HepG2 (cell line): ENCODE measurements around the gene OR4K2. TPM values are rescaled to one million over a fixed set of nuclear protein-coding genes. Genes with fewer than 3 reads are reported as not detected.

Experiments used
- ATAC-seq: fragments of 200-7000 bp; cut with Tn5 transposase; 3 replicates; pipeline ENCODE4 v1.9.1; 2020; ENCODE audit warnings: mild to moderate bottlenecking, moderate library complexity
- BruUV-seq: library from RNA; stranded (reverse); fragments of 400-500 nt; replicated peaks from 2 replicates; lab custom pipeline; 2021; lab: Mats Ljungman, UMichigan
- CTCF ChIA-PET: fragments of 300-600 bp; formaldehyde crosslinking; extraction: SDS; loops from one replicate; lab custom pipeline; 2021; ENCODE audit warnings: low total read pairs, inconsistent platforms, low intra/inter-chr PET ratio; lab: Yijun Ruan, JAX
- POLR2A ChIA-PET: fragments of 350-600 bp; sonication (Branson Sonifier 250); formaldehyde crosslinking; loops from one replicate; lab custom pipeline; 2020; ENCODE audit warnings: antibody characterized with exemption, inconsistent platforms; lab: Yijun Ruan, JAX
- DNase-seq: peaks from one replicate; pipeline ENCODE4 v3.0.0-alpha.2; 2015; ENCODE audit warnings: low spot score
- FAIRE-seq: peaks from 3 replicates; lab custom pipeline; 2011; peaks lifted over from hg19 to GRCh38; lab: Jason Lieb, UNC
- H2AFZ ChIP-seq: one replicate; pipeline ENCODE4 v1.6.1; 2011; ENCODE audit warnings: low read length, inconsistent platforms
- H3K27ac ChIP-seq: fragments of 300-600 bp; 3 replicates; pipeline ENCODE4 v1.8.0; 2011; ENCODE audit warnings: mixed run types, mild to moderate bottlenecking, mixed read lengths, low read length, inconsistent platforms; ENCODE audit not compliant: insufficient read depth; ENCODE audit errors: extremely low read length
- H3K27me3 ChIP-seq, 2 experiments: fragments of 200-600 bp in 1 of 2; 2 replicates in 1 of 2; 3 replicates in 1 of 2; pipeline versions ENCODE4 v1.6.0 to v1.8.0; 2011; ENCODE audit warnings: low read length in 2 of 2, mild to moderate bottlenecking in 2 of 2, moderate library complexity in 2 of 2, inconsistent platforms in 1 of 2; ENCODE audit not compliant: insufficient read depth in 2 of 2, control insufficient read depth in 1 of 2
- H3K36me3 ChIP-seq, 2 experiments: fragments of 200-600 bp in 1 of 2; replicated peaks in 1 of 2; 2 replicates in 1 of 2; 3 replicates in 1 of 2; pipeline versions ENCODE4 v1.5.1 to v1.8.0; 2011; ENCODE audit warnings: low read length in 2 of 2, inconsistent platforms in 1 of 2; ENCODE audit not compliant: insufficient read depth in 2 of 2, control insufficient read depth in 1 of 2
- H3K4me1 ChIP-seq: 2 replicates; pipeline ENCODE4 v1.5.1; 2012; ENCODE audit warnings: low read length, inconsistent platforms; ENCODE audit not compliant: insufficient read depth
- H3K4me2 ChIP-seq: 2 replicates; pipeline ENCODE4 v1.6.0; 2011; ENCODE audit warnings: low read depth, low read length, inconsistent platforms
- H3K4me3 ChIP-seq, 3 experiments: fragments of 200-600 bp in 1 of 3; sonication (generic), shearing (Covaris generic) in 1 of 3; replicated peaks in 1 of 3; 2 replicates each; pipeline ENCODE4 v1.5.1; 2011 to 2016; ENCODE audit warnings: low read length in 3 of 3, inconsistent platforms in 2 of 3, low read depth in 2 of 3, mild to moderate bottlenecking in 2 of 3, control low read depth in 1 of 3, mixed read lengths in 1 of 3; ENCODE audit not compliant: insufficient read depth in 1 of 3
- H3K79me2 ChIP-seq: one replicate; pipeline ENCODE4 v1.6.1; 2011; ENCODE audit warnings: low read length, inconsistent platforms; ENCODE audit not compliant: insufficient read depth
- H3K9ac ChIP-seq: 2 replicates; pipeline ENCODE4 v1.6.0; 2011; ENCODE audit warnings: mild to moderate bottlenecking, low read depth, low read length, inconsistent platforms; ENCODE audit not compliant: insufficient read depth
- H3K9me3 ChIP-seq: 2 replicates; pipeline ENCODE4 v1.5.1; 2012; ENCODE audit warnings: mild to moderate bottlenecking, low read length
- H4K20me1 ChIP-seq: 2 replicates; pipeline ENCODE4 v1.6.0; 2011; ENCODE audit warnings: inconsistent platforms, mild to moderate bottlenecking, low read length, moderate library complexity; ENCODE audit not compliant: insufficient read depth
- ELF3 ChIP-seq: IDR thresholded peaks from 2 replicates; pipeline ENCODE4 v1.6.1; 2016; ENCODE audit warnings: missing genetic modification reagents, missing compliant biosample characterization
- GPN1 ChIP-seq: sonication (generic); formaldehyde crosslinking; IDR thresholded peaks from 2 replicates; pipeline ENCODE4 v1.5.1; 2020; ENCODE audit warnings: missing genetic modification reagents, borderline replicate concordance
- KDM5B ChIP-seq: sonication (generic); formaldehyde crosslinking; IDR thresholded peaks from 2 replicates; pipeline ENCODE4 v1.4.0; 2020; ENCODE audit warnings: missing genetic modification reagents, mild to moderate bottlenecking, borderline replicate concordance
- MAFK ChIP-seq, 2 experiments: IDR thresholded peaks in 1 of 2; conservative IDR thresholded peaks in 1 of 2; 2 replicates each; pipeline ENCODE4 v1.6.1; 2011; ENCODE audit warnings: improper control_type of control experiment in 2 of 2, low read length in 2 of 2
- POLR2AphosphoS2 ChIP-seq: IDR thresholded peaks from 2 replicates; pipeline ENCODE4 v1.6.1; 2011; ENCODE audit warnings: low read depth, low read length, improper control_type of control experiment
- PREB ChIP-seq: sonication (generic); formaldehyde crosslinking; IDR thresholded peaks from 2 replicates; pipeline ENCODE4 v1.4.0; 2020; ENCODE audit warnings: missing genetic modification reagents
- RCOR2 ChIP-seq: IDR thresholded peaks from 2 replicates; pipeline ENCODE4 v1.6.1; 2016; ENCODE audit warnings: missing biosample characterization, missing genetic modification reagents
- SALL1 ChIP-seq: sonication (generic); formaldehyde crosslinking; IDR thresholded peaks from 2 replicates; pipeline ENCODE4 v1.8.0; 2022; ENCODE audit warnings: mild to moderate bottlenecking, missing genetic modification reagents
- SMARCE1 ChIP-seq: fragments of 450-650 bp; IDR thresholded peaks from 2 replicates; pipeline ENCODE4 v1.6.1; 2017; ENCODE audit warnings: borderline replicate concordance
- TFE3 ChIP-seq: IDR thresholded peaks from 2 replicates; pipeline ENCODE4 v1.6.1; 2016
- ZNF17 ChIP-seq: sonication (generic); formaldehyde crosslinking; IDR thresholded peaks from 2 replicates; pipeline ENCODE4 v1.5.0; 2020; ENCODE audit warnings: mild to moderate bottlenecking, missing genetic modification reagents
- ZNF512 ChIP-seq: sonication (generic); formaldehyde crosslinking; IDR thresholded peaks from 2 replicates; pipeline ENCODE4 v1.4.0; 2020; ENCODE audit warnings: mild to moderate bottlenecking, missing genetic modification reagents
- ZNF724P ChIP-seq: sonication (generic); formaldehyde crosslinking; IDR thresholded peaks from 2 replicates; pipeline ENCODE4 v1.8.0; 2022; ENCODE audit warnings: missing genetic modification reagents, borderline replicate concordance
- WGBS: methylation state at CpG from one replicate; pipeline ENCODE4 v1.1.6; 2017; ENCODE audit warnings: low lambda C conversion rate; 5-methylcytosine and 5-hydroxymethylcytosine counted together
- in situ Hi-C: cut with HindIII; loops from 2 replicates; pipeline ENCODE4 v1.10.0; 2017; ENCODE audit warnings: low pct_unique_long_range_greater_than_20kb; ENCODE audit not compliant: extremely low pct_ligation_motif_present
- intact Hi-C: fragments of 100-400 bp; cut with micrococcal nuclease; formaldehyde crosslinking; loops from one replicate; pipeline ENCODE4 v1.10.0; 2022; ENCODE audit not compliant: unreplicated experiment
- polyA plus RNA-seq, 8 experiments: library from polyadenylated mRNA; depleted of rRNA in 3 of 8; stranded (reverse) in 7 of 8; unstranded in 1 of 8; fragments of >200 nt; fragmentation: Illumina TruSeq in 4 of 8; extraction: Trizol in 4 of 8; gene quantifications; 2 replicates each; pipeline versions ENCODE4 v1.2.1 to v1.2.3, GENCODE V29; 2011 to 2016; ENCODE audit warnings: low read depth in 4 of 8, missing spikeins in 1 of 8, mixed read lengths in 1 of 8; ENCODE audit not compliant: insufficient read depth in 1 of 8
- total RNA-seq, 5 experiments: library from RNA; depleted of rRNA; stranded (reverse); fragments of >200 nt; fragmentation: Illumina TruSeq; extraction: Trizol; gene quantifications; 2 replicates each; pipeline ENCODE4 v1.2.3, GENCODE V29; 2016; ENCODE audit warnings: low read depth in 1 of 5

Gene OR4K2
- total and polyA plus RNA-seq, 2 of the 13 experiments (the other 11 are each of a cell fraction or from before 2014, with no cell fraction given), result not detected

- DNase-seq, result peak; percentile 47
- TF ChIP-seq MAFK (conservative IDR thresholded peaks at IDR 0.05 in 1 of 2, IDR thresholded peaks at IDR 0.05 in 1 of 2; ENCODE audit: low read length in 2 of 2) (no peak), RCOR2 (no peak), KDM5B (CRISPR knock-in tag) (no peak), POLR2AphosphoS2 (no peak), SALL1 (CRISPR knock-in tag) (no peak), TFE3 (CRISPR knock-in tag) (no peak), ELF3 (CRISPR knock-in tag) (no peak), PREB (no peak), ZNF17 (no peak), GPN1 (CRISPR knock-in tag) (no peak), ZNF512 (CRISPR knock-in tag) (no peak), ZNF724P (CRISPR knock-in tag) (no peak), SMARCE1 (no peak)
- TF ChIP-seq, all 625 proteins: peak for 0
- no peak for FAIRE-seq
- 0% methylated on average over 1 of the region's 1 CpG for WGBS
- Histone ChIP-seq H3K9me3 (no peaks in the 10 kb centered on the region), H3K4me3 (no peak overlapping the region), H3K27ac (no peak overlapping the region), H3K4me2 (no peak overlapping the region), H3K27me3 (no peaks in the 10 kb centered on the region), H3K9ac (no peak overlapping the region), H3K4me1 (no peaks in the 10 kb centered on the region), H3K36me3 (no peaks in the 10 kb centered on the region), H4K20me1 (no peaks in the 10 kb centered on the region), H2AFZ (no peak overlapping the region), H3K79me2 (no peaks in the 10 kb centered on the region)
- ChIA-PET CTCF (no interaction called here), POLR2A (no interaction called here)
- in situ Hi-C loops (no loop called here), intact Hi-C loops (no loop called here)
- ATAC-seq, result no peak; the same call in 2 of the 3 replicates
- no TSS peak for BruUV-seq
These were observed 43.1 kb downstream of the OR4K2 start for GRCh38 chr14:19917955-19918518.
